Panc1 (cell line): ENCODE data around the gene PC.

Experiments
- CTCF ChIP-seq: fragments of 450-650 bp; IDR thresholded peaks from 2 replicates; pipeline ENCODE4 v1.5.1; 2017; ENCODE audit warnings: mild to moderate bottlenecking
- POLR2AphosphoS5 ChIP-seq: IDR thresholded peaks from 2 replicates; pipeline ENCODE4 v1.6.1; 2012; ENCODE audit warnings: mild to moderate bottlenecking, low read depth, low read length, moderate library complexity
- REST ChIP-seq, 2 experiments: IDR thresholded peaks; 2 replicates each; pipeline ENCODE4 v1.6.1; 2011 to 2012; ENCODE audit warnings: low read depth in 2 of 2, control low read depth in 1 of 2, low read length in 1 of 2, mild to moderate bottlenecking in 1 of 2, moderate library complexity in 1 of 2; ENCODE audit not compliant: insufficient read depth in 1 of 2
- SIN3A ChIP-seq: IDR thresholded peaks from 2 replicates; pipeline ENCODE4 v1.6.1; 2012; ENCODE audit warnings: low read depth, mild to moderate bottlenecking, low read length, moderate library complexity, borderline replicate concordance; ENCODE audit not compliant: insufficient read depth
- TCF7L2 ChIP-seq: IDR thresholded peaks from 2 replicates; pipeline ENCODE4 v1.6.1; 2011; ENCODE audit warnings: mild to moderate bottlenecking, low read depth, low read length, inconsistent platforms

- no peak for TF ChIP-seq POLR2AphosphoS5
- no peak for TF ChIP-seq CTCF
- TF ChIP-seq REST (IDR thresholded peaks at IDR 0.05; ENCODE audit: insufficient read depth in 1 of 2, low read depth in 2 of 2, low read length in 1 of 2) = no peak
- TF ChIP-seq SIN3A = no peak
- TF ChIP-seq TCF7L2 = no peak
Measured at GRCh38 chr11:66950112-66950535, 8.1 kb downstream of the PC start.
